T-helper 9 cell (primary cell): ENCODE measurements around the gene CWC15.

Source experiments
- DNase-seq: peaks from one replicate; pipeline ENCODE4 v3.0.0-alpha.2; 2020

The CWC15 gene

GRCh38 chr11:94912806-94913205 lies 60.5 kb downstream of the CWC15 start:
- no peak for DNase-seq
